GM19452 (cell line): ENCODE results near the gene MAPK6.
"Not testable (repeated sequence)": the region's sequence is repeated elsewhere in the genome, so short reads cannot be mapped to it uniquely, and the experiment has no call there.

Experiments used
- ATAC-seq: cut with Tn5 transposase; IDR thresholded peaks from one replicate; pipeline ENCODE4 v1.9.1; 2021; ENCODE audit not compliant: unreplicated experiment

The MAPK6 gene

DNA sequence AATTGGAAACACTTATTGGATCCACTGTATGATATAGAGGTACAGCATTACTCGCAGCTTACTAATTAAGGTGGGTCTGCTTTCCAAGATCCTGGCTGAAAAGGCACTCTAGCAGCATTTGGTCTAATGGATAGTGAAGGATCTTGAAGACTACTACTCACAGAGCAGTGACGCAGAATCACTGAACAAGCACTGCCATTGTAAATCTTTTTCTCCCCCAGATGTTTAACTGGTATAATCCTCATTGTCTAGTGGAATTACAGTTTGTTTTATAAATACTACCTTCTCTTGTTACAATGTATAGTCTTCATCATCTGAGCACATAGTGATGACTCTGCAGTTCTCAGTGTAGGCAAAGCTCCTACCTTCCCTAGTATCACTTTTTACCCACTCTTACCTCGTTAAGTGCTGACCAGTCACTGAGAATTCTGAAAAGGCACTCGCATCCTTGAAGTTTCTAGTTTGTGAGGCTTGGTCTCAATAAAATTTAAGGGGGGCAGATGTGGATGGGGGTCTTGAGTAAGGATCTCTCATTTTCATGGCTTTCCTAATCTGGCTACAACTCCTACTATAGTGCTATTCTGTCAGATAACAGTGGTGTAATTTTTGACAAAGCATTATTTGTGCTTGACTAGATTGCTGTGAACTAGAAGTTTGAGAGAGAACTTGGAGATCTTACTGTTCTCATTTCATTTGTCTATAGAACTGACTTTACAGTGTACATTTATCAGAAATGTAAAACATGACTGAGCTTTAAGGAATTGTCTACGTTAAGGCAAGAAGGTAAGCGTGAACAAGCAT, 23.2 kb downstream of the MAPK6 start:
- ATAC-seq: no peak

DNA sequence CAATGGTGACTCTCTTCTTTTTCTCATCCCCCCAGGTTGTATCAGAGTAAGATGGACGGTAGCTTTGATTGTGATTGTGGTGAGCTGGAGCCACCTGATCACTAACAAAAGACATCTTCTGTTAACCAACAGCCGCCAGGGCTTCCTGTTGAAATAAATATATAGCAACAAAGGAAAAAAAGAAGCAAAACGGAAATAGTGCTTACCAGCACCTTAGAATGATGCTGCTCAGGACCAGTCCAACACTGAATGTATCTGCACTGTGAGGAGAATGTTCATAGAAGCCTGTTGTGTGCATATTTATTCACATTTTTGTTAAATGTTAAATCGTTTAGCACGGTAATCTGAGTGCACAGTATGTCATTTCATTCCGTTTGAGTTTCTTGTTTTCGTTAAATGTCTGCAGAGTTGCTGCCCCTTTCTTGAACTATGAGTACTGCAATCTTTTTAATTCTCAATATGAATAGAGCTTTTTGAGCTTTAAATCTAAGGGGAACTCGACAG, 26.8 kb downstream of the MAPK6 start:
- peak; percentile 49 for ATAC-seq

DNA sequence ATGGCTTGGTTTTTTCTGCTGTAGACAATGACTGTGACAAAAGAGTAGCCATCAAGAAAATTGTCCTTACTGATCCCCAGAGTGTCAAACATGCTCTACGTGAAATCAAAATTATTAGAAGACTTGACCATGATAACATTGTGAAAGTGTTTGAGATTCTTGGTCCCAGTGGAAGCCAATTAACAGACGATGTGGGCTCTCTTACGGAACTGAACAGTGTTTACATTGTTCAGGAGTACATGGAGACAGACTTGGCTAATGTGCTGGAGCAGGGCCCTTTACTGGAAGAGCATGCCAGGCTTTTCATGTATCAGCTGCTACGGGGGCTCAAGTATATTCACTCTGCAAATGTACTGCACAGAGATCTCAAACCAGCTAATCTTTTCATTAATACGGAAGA, 27.5 kb downstream of the MAPK6 start:
- ATAC-seq: not testable (repeated sequence)

DNA sequence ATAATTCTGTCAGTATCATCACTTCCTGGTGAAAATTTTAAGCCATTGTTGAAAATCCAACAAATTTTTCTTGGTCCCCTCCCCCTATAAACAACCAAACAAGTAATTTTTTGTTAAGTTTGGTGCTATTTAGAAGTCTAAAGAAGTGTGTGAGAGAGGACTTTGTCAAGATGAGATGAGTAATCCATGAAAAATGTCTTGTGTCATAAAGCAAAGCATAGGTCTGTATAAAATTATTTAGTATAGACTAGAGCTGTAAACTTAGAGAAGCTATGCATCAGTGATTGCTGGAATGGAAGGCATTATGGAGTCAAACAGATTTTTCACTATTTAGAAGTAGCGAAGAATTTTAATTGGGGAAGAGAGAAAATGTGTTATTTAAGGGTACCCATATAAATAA, 31.4 kb downstream of the MAPK6 start:
- ATAC-seq: no peak

DNA sequence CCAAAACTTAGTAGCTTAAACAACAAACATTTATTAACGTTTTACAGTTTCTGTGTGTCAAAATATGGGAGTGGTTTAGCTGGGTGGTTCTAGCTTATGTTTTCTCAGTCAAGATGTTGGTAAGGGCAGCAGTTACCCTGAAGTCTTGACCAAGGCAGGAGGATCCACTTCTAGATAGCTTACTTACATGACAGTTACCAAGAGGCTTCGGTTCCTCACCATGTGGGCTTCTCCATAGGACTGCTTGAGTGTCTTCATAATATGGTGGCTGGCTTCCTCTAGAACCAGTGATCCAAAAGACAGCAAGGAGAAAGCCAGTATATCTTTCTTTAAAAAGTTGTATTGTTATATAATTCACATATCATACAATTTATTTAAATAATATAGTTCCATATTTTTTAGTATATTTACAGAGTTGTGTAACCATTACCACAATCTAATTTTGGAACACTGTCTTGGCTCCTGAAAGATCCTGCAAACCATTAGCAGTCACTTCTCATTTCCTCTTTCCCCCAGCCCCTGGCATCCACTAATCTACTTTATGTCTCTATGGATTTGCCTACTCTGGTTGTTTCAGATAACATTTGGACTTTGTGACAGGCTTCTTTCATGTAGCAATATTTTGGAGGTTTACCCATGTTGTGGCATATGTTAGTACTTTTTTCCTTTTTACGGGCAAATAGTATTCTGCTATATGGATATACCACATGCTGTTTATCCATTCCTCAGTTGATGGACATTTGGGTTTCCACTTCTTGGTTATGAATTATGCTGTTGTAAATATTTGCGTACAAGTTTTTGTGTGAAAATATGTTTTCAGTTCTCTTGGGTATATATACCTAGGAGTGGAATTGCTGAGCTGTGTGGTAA, 33.3 kb downstream of the MAPK6 start:
- ATAC-seq: no peak

DNA sequence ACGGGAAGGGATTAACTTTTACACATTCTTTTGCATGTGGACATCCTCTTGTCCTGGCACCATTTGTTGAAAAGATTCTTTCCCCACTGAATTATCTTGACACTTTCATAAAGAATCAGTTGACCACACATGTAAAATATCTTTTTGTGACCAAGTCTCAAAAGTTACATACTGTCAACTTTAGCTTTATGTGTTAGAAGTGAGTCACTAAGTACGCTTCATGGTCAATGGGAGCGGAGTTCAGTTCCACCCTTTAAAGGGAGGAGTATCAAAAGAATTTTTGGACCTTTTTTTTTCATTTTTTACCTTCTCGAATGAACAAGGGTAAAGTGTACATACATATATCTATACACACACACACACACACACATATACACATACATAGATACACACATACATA, 35.4 kb downstream of the MAPK6 start:
- ATAC-seq: no peak

DNA sequence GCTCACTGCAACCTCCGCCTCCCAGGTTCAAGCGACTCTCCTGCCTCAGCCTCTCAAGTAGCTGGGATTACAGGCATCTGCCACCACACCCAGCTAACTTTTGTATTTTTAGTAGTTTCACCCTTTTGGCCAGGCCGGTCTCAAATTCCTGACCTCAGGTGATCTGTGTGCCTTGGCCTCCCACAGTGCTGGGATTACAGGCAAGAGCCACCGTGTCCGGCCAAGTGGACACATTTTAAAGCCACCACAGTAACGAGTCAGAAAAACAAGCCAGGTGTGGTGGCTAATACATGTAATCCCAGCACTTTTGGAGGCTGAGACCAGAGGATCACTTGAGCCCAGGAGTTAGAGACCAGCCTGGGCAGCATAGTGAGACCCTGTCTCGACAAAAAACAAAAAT, 35.8 kb downstream of the MAPK6 start:
- ATAC-seq: not testable (repeated sequence)

DNA sequence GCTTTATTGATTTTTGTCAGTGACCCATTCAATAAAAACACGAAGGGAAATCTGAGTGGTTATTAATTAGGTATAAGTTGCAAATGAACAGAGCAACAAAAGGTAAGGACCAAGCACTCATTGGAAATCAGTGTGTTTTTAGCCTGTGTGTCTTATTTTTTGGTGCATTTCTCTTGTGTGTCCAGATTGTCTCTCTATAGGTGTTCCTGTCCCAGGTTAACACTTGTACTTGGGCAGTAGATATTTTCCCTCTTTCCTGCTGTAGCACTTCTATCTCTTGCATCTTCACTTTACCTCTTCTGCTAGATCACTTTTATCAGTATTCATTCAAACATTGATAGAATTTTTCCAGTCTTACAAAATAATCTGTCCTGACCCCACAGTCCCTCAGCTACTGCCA, 37.0 kb downstream of the MAPK6 start:
- no peak for ATAC-seq

DNA sequence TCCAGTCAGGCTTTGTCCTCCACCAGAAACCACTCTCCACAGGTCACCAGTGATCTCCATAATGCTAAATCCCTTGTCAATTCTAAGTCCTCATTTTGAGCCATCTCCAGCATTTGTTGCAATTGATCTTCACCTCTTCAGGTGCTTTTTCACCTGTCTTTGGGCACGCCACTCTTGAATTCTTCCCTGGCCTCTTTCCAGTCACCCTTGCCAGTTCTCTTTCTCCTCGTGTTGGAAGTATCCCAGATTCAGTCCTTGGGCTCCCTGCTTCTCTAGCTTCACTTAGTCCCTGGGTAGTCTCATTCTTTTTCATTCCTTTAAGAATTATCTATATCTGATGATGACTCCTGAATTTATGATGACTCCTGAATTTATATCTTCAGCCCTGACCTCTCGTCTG, 37.5 kb downstream of the MAPK6 start:
- no peak for ATAC-seq

DNA sequence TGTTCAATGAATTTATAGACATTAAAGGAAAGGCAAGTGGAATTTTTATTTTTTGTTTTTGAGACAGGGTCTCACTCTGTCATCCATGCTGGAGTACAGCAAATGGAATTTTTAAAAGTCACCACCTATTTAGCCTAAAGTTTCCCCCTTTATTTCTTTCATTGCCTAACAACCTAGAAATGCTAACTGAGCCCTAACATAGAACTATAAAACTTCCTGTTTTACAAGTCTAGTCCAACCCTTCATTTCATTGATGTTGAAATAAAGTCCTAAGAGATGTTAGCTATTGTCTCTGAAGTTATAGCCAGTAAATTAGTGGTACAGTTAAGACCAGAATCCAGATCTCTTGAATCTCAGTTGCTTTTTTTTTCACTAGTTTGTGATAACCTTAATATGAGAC, 39.0 kb downstream of the MAPK6 start:
- ATAC-seq: no peak

DNA sequence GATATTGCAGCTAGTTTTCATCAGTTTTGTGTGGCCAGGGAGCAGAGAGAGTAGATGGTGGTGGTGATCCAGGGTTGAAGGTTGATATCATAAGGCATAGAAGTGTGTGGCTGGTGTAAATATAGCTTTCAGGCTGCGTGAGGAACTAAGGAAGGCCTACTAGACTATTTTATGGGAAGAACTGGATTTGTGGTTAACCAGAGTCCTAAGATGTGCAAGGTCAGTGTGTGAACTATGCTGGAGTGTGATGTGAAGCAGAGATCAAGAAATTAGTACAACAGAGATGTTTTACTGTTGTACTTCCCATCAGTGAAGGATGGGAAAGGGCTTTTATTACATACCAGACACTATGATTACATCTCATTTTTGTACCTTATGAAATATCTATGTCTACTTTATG, 41.5 kb downstream of the MAPK6 start:
- ATAC-seq: no peak

DNA sequence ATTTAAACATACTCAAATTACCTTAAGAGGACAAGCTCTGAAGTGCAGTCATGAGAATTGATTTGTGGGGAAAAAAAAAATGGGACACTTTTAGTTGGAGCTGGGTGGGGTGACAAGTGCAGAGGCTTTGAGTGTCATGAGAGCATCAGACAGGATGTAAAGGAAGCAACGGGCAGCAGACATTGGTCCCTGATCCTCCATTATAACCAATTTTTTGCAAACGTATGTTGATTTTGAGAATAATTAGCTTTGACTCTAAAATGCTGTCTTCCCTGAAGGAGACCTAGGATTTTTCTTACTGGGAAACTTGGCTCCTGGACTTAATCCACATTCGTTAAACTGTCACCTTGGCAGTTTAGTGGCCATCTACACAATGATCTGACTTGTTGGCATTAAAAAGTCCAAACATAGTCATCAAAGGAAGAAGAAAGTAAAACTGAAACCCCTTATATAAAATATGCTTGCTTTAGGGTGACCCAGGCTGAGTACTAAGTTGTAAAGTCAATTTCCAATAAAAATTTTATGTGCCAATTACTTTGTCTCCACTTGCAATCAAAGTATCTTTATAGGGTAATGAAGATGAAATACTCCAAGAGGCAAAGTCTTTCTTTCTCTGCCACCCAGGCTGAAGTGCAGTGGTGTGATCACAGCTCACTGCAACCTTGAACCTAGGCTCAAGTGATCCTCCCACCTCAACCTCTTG, 48.0 kb downstream of the MAPK6 start:
- no peak for ATAC-seq

DNA sequence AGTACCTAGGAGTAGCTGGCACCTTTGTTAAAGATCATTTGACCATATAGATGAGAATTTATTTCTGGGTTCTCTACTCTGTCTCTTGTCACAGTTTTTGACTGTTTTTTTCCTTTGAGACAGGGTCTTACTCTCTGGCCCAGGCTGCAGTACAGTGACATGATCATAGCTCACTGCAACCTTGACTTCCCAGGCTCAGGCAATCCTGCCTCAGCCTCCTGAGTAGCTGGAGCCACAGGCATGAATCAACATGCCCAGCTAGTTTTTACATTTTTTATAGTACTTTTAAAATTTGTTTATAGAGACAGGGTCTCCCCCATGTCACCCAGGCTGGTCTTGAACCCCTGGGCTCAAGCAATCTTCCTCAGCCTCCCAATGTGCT, 48.5 kb downstream of the MAPK6 start:
- ATAC-seq: no peak

DNA sequence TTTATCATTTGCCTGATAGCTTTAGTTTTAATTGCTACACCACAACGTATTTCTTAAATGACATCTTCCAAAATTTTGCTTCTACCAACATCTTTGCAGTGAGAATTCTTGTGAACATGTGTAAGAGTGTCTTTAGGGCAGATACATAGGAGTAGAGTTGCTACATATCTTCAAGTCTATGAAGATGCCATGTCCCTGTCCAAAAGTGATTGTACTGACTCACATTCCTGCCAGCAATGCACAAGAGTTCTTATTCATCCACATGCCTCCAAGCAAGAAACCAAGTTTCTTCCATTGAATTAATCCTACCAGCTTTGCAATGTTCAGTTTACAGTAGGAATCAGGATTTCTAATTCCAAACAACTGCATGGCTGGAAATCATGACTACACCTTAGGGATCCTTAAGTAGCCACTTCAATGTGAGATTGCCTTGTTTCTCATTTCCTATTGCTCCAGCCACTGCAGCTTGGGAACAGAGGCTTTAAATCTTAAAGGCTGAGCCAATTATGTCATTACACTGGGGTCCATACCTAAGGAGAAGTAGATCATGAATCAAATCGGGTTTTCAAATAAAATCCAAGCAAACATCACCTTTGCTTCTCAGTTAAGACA, 49.1 kb downstream of the MAPK6 start:
- ATAC-seq: no peak

DNA sequence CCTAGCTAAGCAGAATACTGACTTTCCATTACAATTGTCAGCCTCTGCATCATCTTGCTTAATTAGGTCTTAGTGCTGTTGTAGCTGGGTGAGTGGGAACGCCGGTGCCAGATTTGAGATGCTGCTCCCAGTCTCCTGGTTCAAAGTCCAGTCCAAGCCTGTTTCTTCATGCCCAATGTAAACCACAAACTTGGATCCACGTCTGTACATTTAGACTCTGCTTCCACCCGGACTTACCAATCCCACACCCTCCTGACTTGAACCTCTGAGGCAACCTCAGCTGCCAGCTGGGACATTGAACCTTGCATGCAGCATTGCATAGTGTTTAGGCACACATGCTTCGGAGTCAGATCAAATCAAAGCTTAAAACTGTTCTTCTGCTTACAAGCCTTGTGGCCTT, 50.5 kb downstream of the MAPK6 start:
- no peak for ATAC-seq

DNA sequence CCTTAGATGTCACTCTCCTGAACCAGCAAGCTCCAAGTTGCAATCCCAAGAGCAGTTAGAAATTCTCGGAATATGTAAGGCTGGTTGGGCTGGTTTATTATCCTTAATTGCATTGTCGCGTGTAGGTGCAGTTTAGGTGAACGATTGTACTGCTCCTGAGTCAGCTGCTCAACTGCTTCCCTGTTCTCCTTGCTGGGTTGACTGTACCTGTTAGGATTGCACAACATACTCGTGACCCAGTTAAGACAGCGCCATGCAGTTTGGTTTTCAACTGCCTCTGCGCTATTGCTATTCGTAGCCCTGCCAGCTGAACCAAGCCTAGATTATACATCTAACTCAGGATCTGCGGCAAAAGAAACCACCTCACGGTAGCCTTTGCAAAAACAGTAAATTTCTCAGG, 52.6 kb downstream of the MAPK6 start:
- no peak for ATAC-seq

DNA sequence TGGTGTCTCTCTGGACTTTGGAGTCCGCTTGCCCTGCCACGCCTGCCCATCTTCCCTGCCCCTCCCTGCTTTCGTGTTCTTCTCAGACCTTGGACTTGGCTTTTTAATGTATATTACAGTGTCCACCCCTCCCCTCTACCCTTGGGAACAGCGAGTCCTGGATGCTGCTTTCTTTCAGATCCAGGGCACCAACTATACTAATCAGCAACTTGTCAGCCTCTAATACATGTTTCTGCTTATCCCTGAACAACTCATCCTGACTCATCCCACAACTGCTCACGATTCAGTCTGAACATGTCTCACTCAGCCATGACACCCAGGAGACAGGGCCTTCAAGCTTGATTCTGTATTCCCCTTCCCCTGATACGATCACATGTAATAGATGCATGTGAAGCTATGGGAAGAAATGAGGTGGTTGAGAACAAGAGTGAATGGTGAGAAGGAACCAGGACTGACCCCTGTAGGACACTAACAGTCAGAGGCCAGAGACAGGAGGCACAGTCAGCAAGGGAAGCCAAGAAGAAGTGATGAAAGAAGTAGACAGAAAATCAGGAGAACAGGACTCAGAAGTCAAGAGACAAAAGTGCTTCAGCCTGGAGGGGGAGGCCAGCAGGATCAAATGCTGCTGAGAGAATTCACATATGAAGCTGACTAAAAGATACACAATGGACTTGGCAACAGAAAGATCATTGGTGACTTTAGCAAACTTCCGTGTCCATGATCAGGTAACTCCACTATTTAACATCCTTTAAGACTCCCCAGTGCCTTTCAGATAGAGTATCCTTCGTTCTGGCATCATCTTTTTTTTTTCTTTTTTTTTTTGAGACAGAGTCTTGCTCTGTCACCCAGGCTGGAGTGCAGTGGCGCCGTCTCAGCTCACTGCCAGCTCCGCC, 58.1 kb downstream of the MAPK6 start:
- ATAC-seq: no peak

DNA sequence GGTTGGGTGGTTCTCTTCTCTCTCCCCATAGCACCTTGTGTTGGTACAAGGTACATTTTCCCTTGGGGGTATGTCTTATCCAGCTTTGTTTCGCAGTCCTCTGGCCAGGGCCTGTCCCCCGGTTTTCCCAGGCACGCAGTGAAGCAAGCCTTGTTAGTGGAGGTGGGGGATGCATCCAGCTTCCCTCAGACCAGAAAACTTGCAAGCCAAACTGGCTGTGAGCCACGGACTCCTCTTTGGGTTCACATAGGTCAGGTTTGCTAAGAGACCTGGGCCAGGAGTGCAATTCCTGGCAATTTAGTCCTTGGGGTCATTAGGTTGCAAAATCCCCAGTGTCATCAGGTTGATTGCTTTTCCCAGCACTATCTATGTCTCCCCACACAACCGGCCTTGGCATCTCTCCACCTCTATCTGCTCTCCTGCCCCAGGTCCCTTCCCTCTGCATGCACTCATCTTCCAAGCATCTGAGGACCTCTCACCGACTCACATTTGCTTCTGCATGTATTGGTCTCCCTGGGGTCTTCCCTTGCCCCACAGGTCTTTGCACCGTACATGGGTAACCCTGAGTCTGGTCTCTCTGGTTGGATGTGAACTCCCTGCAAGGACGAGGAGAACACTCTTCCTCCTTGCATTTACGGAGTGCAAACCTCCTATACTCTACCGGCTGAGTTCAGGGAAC, 59.3 kb downstream of the MAPK6 start:
- no peak for ATAC-seq

DNA sequence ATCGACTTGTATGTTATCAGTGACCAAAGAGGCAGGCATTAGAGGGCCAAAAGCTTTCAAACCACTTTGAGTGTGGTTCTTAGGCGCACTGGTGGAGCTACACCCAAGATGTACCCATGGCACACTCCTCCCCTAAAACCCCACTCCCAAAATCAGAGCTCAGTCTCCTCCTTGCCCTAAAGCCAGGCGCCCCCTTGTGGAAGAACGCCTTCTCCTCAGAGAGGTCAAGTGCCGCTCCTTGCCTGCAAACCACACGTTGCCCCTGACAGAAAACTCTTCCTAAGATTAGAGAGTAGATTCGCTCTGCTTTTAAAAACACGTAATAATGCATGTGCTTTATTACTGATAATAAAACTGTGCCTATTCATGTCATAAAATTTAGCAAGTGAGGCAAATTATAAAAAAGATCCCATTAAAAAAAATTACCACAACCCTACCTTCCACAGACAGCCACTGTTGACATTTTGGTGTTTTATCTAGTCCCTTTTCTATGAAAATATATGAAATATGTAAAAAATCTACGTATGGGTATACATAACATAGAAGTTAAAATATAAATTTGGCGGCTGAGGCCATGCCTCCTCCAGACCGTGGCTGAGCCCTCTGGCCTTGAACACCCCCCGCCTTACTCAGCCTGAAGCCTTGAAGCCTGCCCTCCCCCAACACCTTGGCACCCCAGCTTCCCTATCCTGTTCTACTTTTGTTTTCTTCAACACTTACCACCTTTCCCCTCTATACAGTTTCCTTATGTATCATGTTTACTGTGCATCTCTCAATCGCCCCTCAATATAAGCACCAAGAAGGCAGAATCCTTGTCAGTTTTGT, 60.1 kb downstream of the MAPK6 start:
- no peak for ATAC-seq
